CD14-positive monocyte (primary cell): ENCODE data around the gene TSPEAR. TPM values are rescaled to one million over a fixed set of nuclear protein-coding genes. Genes with fewer than 3 reads are reported as not detected.

Experiments
- DNase-seq, 3 donors: peaks; one replicate each; pipeline ENCODE4 v3.0.0-alpha.2; 2011 to 2022
- H2AFZ ChIP-seq: 2 replicates; pipeline ENCODE4 v1.6.0; 2012; ENCODE audit warnings: mild to moderate bottlenecking, low read depth, low read length, inconsistent platforms; ENCODE audit not compliant: insufficient read depth, poor library complexity, severe bottlenecking
- H3K27ac ChIP-seq, 2 donors: 1 replicate in 1 of 2; 2 replicates in 1 of 2; pipeline ENCODE4 v1.5.1; 2012 to 2013; ENCODE audit warnings: low read length in 2 of 2, control low read depth in 1 of 2, inconsistent platforms in 1 of 2, low read depth in 1 of 2, mild to moderate bottlenecking in 1 of 2
- H3K27me3 ChIP-seq, 2 donors: one replicate each; pipeline versions ENCODE4 v1.6.0 to v1.6.1; 2011 to 2013; ENCODE audit warnings: low read length in 2 of 2; ENCODE audit not compliant: control insufficient read depth in 2 of 2, insufficient read depth in 2 of 2
- H3K36me3 ChIP-seq, 2 donors: replicated peaks in 1 of 2; 1 replicate in 1 of 2; 2 replicates in 1 of 2; pipeline versions ENCODE4 v1.5.1 to v1.6.1; 2012 to 2013; ENCODE audit warnings: low read length in 2 of 2, control low read depth in 1 of 2, inconsistent platforms in 1 of 2, mild to moderate bottlenecking in 1 of 2; ENCODE audit not compliant: insufficient read depth in 2 of 2, control insufficient read depth in 1 of 2
- H3K4me1 ChIP-seq, 2 donors: 1 replicate in 1 of 2; 2 replicates in 1 of 2; pipeline versions ENCODE4 v1.5.1 to v1.6.1; 2012 to 2013; ENCODE audit warnings: low read length in 2 of 2, control low read depth in 1 of 2, inconsistent platforms in 1 of 2, mild to moderate bottlenecking in 1 of 2, moderate library complexity in 1 of 2; ENCODE audit not compliant: insufficient read depth in 2 of 2, control insufficient read depth in 1 of 2
- H3K4me2 ChIP-seq: replicated peaks from 2 replicates; pipeline ENCODE3; 2012; ENCODE audit warnings: low read length, moderate library complexity, mild to moderate bottlenecking; ENCODE audit not compliant: poor library complexity, severe bottlenecking; ENCODE audit errors: extremely low read depth
- H3K4me3 ChIP-seq, 3 experiments: fragments of 200-600 bp in 1 of 3; sonication (generic) in 1 of 3; replicated peaks in 1 of 3; 1 replicate in 2 of 3; 2 replicates in 1 of 3; pipeline ENCODE4 v1.5.1; 2011 to 2013; ENCODE audit warnings: low read length in 3 of 3, mild to moderate bottlenecking in 3 of 3, control low read depth in 2 of 3, low read depth in 2 of 3, inconsistent platforms in 1 of 3, moderate library complexity in 1 of 3
- H3K79me2 ChIP-seq: 2 replicates; pipeline ENCODE4 v1.6.0; 2012; ENCODE audit warnings: mild to moderate bottlenecking, control low read depth, inconsistent platforms, low read length, moderate library complexity; ENCODE audit not compliant: insufficient read depth
- H3K9ac ChIP-seq: 2 replicates; pipeline ENCODE4 v1.6.0; 2017; ENCODE audit warnings: low read length, mild to moderate bottlenecking; ENCODE audit not compliant: insufficient read depth, poor library complexity, severe bottlenecking
- H3K9me3 ChIP-seq, 2 donors: replicated peaks in 1 of 2; 1 replicate in 1 of 2; 2 replicates in 1 of 2; pipeline versions ENCODE4 v1.5.1 to v1.6.1; 2012 to 2013; ENCODE audit warnings: low read length in 2 of 2, control low read depth in 1 of 2; ENCODE audit not compliant: control insufficient read depth in 1 of 2, insufficient read depth in 1 of 2
- H4K20me1 ChIP-seq: 2 replicates; pipeline ENCODE4 v1.6.0; 2012; ENCODE audit warnings: mild to moderate bottlenecking, low read length, control low read depth, moderate library complexity; ENCODE audit not compliant: insufficient read depth
- H3K27ac Mint-ChIP-seq, 7 donors: one replicate each; pipeline ENCODE4 v1.8.0; 2020; ENCODE audit warnings: mild to moderate bottlenecking in 7 of 7, mixed read lengths in 7 of 7, moderate library complexity in 6 of 7, inconsistent platforms in 2 of 7
- H3K27me3 Mint-ChIP-seq, 3 donors: one replicate each; pipeline ENCODE4 v1.8.0; 2021 to 2022; ENCODE audit warnings: low read depth in 3 of 3, mild to moderate bottlenecking in 3 of 3, mixed read lengths in 3 of 3, moderate library complexity in 3 of 3, inconsistent platforms in 1 of 3
- H3K36me3 Mint-ChIP-seq, 2 donors: one replicate each; pipeline ENCODE4 v1.8.0; 2020; ENCODE audit warnings: mixed read lengths in 2 of 2, inconsistent platforms in 1 of 2, mild to moderate bottlenecking in 1 of 2
- H3K4me1 Mint-ChIP-seq: one replicate; pipeline ENCODE4 v1.8.0; 2020; ENCODE audit warnings: mild to moderate bottlenecking, mixed read lengths
- H3K4me3 Mint-ChIP-seq, 2 donors: one replicate each; pipeline ENCODE4 v1.8.0; 2020; ENCODE audit warnings: mild to moderate bottlenecking in 2 of 2, mixed read lengths in 2 of 2, moderate library complexity in 1 of 2
- H3K9me3 Mint-ChIP-seq, 7 donors: one replicate each; pipeline ENCODE4 v1.8.0; 2020 to 2022; ENCODE audit warnings: mixed read lengths in 7 of 7, mild to moderate bottlenecking in 6 of 7, moderate library complexity in 6 of 7, inconsistent platforms in 2 of 7
- CTCF ChIP-seq: fragments of 200-600 bp; IDR thresholded peaks from one replicate; pipeline ENCODE4 v1.8.0; 2022; ENCODE audit warnings: antibody characterized with exemption, mild to moderate bottlenecking
- WGBS: methylation state at CpG from one replicate; pipeline ENCODE4 v1.1.5; 2013; ENCODE audit warnings: missing lambda C conversion rate; ENCODE audit not compliant: insufficient coverage; 5-methylcytosine and 5-hydroxymethylcytosine counted together
- intact Hi-C, 2 donors: fragments of 100-400 bp; cut with micrococcal nuclease; formaldehyde crosslinking; loops; one replicate each; pipeline versions ENCODE4 v1.15.0 to v1.15.1; 2023
- polyA plus RNA-seq, 3 donors: library from polyadenylated mRNA; depleted of rRNA in 1 of 3; unstranded in 2 of 3; stranded (reverse) in 1 of 3; fragments of 300-500 nt in 2 of 3; fragments of >200 nt in 1 of 3; fragmentation: Illumina TruSeq in 2 of 3; gene quantifications; 1 replicate in 2 of 3; 2 replicates in 1 of 3; pipeline ENCODE4 v1.2.3, GENCODE V29; 2012 to 2021

The TSPEAR gene
- polyA plus RNA-seq, 3 donors = not detected

GRCh38 chr21:44615911-44616590 is 95.3 kb downstream of the TSPEAR start:
- Histone ChIP-seq H4K20me1 (no peaks in the 10 kb centered on the region), H3K9ac (no peak overlapping the region), H2AFZ (no peak overlapping the region), H3K27me3 (no peaks in the 10 kb centered on the region), H3K9me3 (peaks cover 16 to 21% of the 10 kb centered on the region in 2 donors), H3K4me1 (no peaks in the 10 kb centered on the region), H3K36me3 (no peaks in the 10 kb centered on the region), H3K79me2 (no peaks in the 10 kb centered on the region), H3K4me2 (no peak overlapping the region), H3K27ac (no peak overlapping the region), H3K4me3 (no peak overlapping the region)
- H3K27me3 Mint-ChIP-seq = peaks cover 3 to 12% (median 4%) of the 10 kb centered on the region in 3 donors
- H3K4me1 Mint-ChIP-seq = peaks cover 10% of the 10 kb centered on the region
- H3K27ac Mint-ChIP-seq = no peak overlapping the region
- no peaks in the 10 kb centered on the region for H3K36me3 Mint-ChIP-seq
- DNase-seq = no peak
- peaks cover 22 to 34% (median 26%) of the 10 kb centered on the region in 7 donors for H3K9me3 Mint-ChIP-seq
- 90% methylated on average over 16 of the region's 17 CpGs for WGBS
- TF ChIP-seq CTCF = no peak
- intact Hi-C loops = no loop called here
- no peak overlapping the region for H3K4me3 Mint-ChIP-seq

- Histone ChIP-seq H3K4me3 (no peak overlapping the region), H4K20me1 (no peaks in the 10 kb centered on the region), H2AFZ (no peak overlapping the region), H3K9me3 (peaks cover 22 to 25% of the 10 kb centered on the region in 2 donors), H3K4me2 (no peak overlapping the region), H3K9ac (no peak overlapping the region), H3K79me2 (no peaks in the 10 kb centered on the region), H3K36me3 (no peaks in the 10 kb centered on the region), H3K27ac (no peak overlapping the region), H3K27me3 (no peaks in the 10 kb centered on the region), H3K4me1 (no peaks in the 10 kb centered on the region)
- H3K9me3 Mint-ChIP-seq = peaks cover 25 to 40% (median 29%) of the 10 kb centered on the region in 7 donors
- no peak overlapping the region for H3K4me3 Mint-ChIP-seq
- peaks cover 3 to 11% (median 4%) of the 10 kb centered on the region in 3 donors for H3K27me3 Mint-ChIP-seq
- no peak for TF ChIP-seq CTCF
- no peaks in the 10 kb centered on the region for H3K36me3 Mint-ChIP-seq
- DNase-seq = no peak
- 96% methylated on average over 3 of the region's 8 CpGs for WGBS
- peaks cover 10% of the 10 kb centered on the region for H3K4me1 Mint-ChIP-seq
- no peak overlapping the region for H3K27ac Mint-ChIP-seq
- intact Hi-C loops = no loop called here
Observed at GRCh38 chr21:44615466-44615865, 95.9 kb downstream of the TSPEAR start.
